NCI-H146 (cell line): ENCODE measurements around the gene MCRIP2.

Source experiments
- DNase-seq: peaks from one replicate; lab custom pipeline; 2025; lab: John Stamatoyannopoulos, UW

MCRIP2 gene

DNA sequence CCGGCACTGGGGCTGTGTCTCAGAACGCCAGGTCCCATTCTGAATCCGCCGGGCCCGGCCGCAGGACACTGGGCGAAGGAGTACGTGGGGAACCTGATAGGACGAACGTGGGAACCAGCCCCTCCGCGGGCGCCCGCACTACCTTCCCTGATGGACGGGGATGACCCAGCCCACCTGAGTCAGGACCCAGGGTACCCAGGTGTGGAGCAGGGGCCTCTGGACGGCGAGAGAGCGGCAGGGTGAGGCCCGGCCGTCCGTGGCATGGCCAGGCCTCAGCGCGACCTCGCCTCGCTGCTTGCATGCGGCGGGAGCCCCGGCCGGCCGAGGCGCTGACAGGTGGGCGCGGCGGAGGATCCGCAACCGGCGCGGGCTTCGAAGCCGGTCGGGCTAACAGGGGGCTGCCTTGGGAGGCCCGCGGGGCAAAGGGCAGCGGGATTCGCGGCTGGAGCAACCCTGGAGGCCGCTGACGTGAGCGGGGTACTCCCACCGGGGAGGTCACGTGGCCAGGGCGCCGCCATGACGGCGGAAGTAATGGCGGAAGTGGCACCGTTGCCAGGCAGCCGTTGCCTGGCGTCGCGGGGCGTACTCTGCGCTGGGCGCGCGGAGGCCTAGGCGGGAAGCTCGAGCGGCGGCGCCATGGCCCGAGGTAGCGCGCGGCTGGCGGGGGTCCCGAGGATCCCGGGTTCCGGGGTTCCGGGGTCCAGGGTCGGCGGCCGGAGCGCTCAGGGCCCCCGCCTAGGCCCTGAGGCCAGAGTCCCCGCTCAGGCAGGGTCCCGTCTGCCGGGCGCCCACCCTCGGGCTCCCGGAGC lies 7.4 kb downstream of the MCRIP2 start, which contains the start of gene WDR90:
Gene WDR90 (plus strand): TSS at position 585 of the 809 bp plus-strand sequence. CDS start 52 bp downstream, at position 637.
- DNase-seq, result peak; percentile 94

DNA sequence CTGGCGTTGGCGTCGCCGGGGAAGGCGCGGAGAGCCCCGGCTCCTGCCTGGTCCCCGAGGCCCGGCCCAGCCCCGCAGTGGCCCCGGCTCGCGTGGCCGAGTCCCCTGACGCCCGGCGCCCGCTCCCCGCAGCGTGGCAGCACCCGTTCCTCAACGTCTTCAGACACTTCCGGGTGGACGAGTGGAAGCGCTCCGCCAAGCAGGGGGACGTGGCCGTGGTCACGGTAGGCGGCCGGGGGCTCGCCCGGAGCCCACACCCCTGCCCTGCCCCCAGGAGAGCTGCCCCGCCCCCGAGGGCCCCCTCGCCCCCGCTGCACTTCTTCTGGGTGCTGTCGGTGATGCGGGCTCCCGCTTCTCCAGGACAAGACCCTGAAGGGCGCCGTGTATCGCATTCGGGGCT lies 8.0 kb downstream of the MCRIP2 start:
- peak; percentile 37 for DNase-seq

- DNase-seq, result no peak
Measured at GRCh38 chr16:651844-652243, 10.2 kb downstream of the MCRIP2 start.

- DNase-seq, result no peak
Measured at GRCh38 chr16:652454-653305, 11.1 kb downstream of the MCRIP2 start.

DNA sequence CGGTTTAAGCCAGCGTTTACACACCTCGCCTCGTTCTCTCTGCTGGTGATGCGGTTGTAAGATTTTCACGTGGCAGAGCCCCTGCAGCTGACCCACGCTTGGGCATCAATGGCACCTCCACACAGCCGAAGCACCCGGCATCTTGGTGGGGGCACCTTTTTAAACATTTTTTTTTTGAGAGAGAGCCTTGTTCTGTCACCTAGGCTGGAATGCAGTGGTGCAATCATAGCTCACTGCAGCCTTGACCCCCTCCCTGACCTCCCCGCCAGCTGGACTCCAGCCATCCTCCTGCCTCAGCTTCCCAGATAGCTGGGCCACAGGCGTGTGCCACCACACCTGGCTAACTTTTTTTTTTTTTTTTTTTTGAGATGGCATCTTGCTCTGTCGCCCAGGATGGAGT lies 12.4 kb downstream of the MCRIP2 start:
- no peak for DNase-seq

GRCh38 chr16:657487-657886 lies 15.9 kb downstream of the MCRIP2 start:
- DNase-seq, result no peak

DNA sequence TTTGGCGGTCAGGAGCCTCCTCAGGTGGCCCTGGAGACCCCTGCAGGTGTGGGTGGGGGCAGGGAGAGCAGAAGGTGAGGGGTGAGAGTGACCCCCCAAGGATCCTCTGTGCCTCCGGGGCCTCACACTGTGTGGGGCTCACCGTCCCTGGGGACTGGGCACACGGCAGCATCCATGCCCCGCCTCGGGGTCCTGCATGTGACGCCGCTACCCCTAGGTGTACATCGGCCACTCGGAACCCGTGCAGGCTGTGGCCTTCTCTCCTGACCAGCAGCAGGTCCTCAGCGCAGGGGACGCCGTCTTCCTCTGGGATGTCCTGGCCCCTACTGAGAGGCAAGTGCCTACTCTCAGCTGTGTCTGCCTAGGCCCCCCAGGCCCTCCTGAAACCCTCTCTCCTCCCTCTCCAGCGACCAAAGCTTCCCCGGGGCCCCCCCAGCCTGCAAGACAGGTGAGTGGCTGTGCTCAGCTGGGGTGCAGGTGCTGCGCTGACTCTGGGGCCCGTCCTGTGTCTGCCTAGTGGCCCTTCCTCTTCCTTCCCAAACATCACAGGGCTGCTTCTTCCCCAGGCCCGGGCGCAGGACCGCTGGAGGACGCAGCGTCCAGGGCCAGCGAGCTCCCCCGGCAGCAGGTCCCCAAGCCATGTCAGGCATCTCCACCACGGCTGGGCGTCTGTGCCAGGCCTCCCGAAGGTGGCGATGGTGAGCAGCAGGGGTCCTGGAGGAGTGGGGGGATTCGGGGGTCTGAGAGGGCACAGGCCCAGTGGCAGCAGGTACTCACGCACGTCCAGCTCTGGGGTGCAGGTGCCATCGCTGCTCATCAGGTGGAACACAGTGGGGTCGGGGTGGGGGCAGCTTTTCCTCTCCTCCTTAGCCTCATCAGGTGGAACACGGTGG lies 17.3 kb downstream of the MCRIP2 start:
- no peak for DNase-seq

- DNase-seq, result no peak
Measured at GRCh38 chr16:659618-660017, 18.0 kb downstream of the MCRIP2 start.

GRCh38 chr16:660132-660458 lies 18.5 kb downstream of the MCRIP2 start:
- DNase-seq, result no peak

DNA sequence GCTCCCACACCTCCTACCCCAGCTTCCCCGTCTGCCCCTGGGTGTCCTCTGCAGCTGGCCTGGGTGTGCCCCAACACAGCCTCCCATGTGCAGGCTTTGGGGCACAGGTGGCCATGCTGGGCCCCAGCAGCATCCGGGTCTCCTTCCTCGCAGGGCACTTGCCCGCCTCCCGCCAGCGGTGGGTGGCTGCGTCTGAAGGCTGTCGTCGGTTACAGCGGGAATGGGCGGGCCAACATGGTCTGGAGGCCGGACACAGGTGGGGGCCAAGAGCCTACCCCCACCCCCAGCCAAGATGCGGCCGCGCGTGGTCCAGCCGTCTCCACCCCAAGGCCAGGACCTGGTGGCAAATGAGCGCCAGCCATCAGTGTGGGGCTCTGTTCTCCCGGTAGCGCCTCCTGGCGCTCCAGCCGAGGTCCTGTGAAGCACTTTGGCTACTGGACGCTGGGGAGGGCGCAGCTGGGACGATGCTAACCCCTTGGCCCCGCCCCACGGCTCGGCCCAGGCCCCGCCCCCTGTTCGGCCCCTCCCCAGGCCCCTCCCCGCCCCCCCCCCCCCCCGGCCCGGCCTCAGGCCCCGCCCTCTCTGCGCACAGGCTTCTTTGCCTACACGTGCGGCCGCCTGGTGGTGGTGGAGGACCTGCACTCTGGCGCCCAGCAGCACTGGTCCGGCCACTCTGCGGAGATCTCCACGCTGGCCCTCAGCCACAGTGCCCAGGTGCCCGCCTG lies 19.0 kb downstream of the MCRIP2 start:
- peak; percentile 31 for DNase-seq

- DNase-seq, result no peak
Measured at GRCh38 chr16:661184-661821, 19.7 kb downstream of the MCRIP2 start.

GRCh38 chr16:662095-662494 lies 20.5 kb downstream of the MCRIP2 start:
- no peak for DNase-seq

DNA sequence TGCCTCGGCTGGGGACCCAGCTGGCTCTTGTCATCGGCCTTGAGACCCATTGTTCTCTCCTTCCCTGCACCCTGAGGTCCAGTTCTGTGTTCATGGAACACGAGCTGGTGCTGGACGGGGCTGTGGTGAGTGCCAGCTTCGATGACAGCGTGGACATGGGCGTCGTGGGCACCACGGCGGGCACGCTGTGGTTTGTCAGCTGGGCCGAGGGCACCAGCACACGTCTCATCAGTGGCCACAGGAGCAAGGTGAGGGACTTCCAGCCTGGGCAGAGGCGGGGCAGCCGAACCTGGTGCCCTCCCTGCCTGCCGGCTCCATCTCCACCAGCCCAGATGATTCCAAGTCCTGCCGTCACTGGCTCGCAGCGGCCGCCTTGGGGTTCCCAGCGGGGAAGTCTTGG lies 21.0 kb downstream of the MCRIP2 start:
- DNase-seq, result no peak

DNA sequence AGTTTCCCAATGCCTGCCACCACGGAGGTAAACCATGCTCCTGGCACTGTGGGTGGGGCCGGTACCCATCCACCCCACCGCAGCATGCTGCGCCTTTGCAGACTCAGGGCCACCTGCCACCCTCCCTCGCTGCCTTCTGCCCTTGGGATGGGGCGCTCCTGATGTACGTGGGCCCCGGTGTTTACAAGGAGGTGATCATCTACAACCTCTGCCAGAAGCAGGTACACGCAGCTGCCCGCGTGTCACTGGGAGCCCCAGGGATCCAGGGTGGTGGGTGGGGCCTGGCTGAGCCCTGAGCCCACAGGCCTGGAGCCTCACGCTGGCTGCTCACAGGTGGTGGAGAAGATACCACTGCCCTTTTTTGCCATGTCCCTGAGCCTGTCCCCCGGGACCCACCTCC lies 24.9 kb downstream of the MCRIP2 start:
- DNase-seq, result no peak

GRCh38 chr16:667113-667779 lies 25.6 kb downstream of the MCRIP2 start:
- DNase-seq, result no peak

DNA sequence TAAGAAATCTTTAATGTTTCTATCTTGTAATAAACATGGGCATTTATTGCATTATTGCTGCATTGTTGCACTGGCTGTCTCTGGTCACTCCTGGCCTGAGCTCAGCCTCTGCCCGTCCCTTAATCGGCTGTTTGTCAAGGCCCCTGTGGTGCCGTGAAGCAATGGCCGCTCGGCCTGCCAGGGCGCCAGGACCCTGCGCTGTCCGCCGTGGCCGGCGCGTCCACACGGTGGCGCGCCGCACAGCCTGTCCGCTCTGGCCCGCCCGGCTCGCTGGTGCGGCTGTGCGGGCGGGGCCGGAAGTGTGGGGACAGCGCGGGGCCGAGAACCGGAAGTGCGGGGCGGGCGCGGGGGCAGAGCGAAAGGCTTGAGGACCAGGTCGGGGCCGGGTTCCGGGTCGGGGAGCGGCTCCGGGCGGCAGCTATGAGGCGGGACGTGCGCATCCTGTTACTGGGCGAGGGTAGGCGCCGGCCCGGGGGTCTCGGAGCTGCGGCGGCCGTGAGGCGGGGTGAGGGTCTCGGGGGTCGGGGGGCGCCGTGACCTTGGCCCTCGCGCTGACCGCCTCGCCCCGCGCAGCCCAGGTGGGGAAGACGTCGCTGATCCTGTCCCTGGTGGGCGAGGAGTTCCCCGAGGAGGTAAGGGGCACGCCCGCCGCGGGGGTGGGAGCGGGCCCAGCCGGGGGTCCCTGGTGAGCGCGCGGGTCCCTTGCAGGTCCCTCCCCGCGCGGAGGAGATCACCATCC lies 26.3 kb downstream of the MCRIP2 start, which contains the start of gene RHOT2:
Gene RHOT2 (plus strand): TSS at position 353 of the 739 bp plus-strand sequence. CDS start 68 bp downstream, at position 421.
- DNase-seq, result peak; percentile 95

DNA sequence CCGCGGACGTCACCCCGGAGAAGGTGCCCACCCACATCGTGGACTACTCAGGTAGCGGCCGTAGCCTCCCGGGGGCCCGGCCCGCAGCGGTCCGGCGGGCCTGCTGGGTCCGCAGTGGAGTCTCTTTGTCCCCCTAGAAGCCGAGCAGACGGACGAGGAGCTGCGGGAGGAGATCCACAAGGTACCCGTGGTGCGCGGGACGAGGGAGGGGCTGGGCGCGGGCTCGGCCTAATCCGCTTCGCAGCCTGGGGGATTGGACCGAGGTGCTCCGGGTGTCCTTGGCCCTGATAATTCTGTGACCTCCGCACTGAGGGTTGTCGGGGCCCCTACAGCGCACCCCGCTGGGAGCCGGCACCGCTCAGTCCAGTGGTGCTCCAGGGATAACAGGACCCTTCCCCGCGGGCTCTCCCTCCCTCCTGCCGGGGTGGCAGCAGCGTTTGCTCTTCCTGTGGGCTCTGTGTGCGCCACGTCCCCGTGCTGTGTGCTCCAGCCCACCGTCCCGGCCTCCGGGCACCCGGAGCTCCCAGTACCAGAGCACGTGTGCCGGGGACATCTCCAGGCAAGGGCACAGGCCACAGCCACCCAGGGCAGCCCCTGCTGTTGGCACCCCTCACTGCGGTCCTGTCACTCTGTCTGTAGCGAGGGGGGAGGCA lies 27.0 kb downstream of the MCRIP2 start:
- DNase-seq, result peak; percentile 50

GRCh38 chr16:669666-670065 lies 28.0 kb downstream of the MCRIP2 start:
- no peak for DNase-seq
